HG03439 (cell line): ENCODE measurements around the gene KLHL5.

ENCODE experiments used
- ATAC-seq: cut with Tn5 transposase; IDR thresholded peaks from one replicate; pipeline ENCODE4 v1.9.1; 2021; ENCODE audit warnings: mild to moderate bottlenecking, moderate library complexity; ENCODE audit not compliant: unreplicated experiment

KLHL5 gene

DNA sequence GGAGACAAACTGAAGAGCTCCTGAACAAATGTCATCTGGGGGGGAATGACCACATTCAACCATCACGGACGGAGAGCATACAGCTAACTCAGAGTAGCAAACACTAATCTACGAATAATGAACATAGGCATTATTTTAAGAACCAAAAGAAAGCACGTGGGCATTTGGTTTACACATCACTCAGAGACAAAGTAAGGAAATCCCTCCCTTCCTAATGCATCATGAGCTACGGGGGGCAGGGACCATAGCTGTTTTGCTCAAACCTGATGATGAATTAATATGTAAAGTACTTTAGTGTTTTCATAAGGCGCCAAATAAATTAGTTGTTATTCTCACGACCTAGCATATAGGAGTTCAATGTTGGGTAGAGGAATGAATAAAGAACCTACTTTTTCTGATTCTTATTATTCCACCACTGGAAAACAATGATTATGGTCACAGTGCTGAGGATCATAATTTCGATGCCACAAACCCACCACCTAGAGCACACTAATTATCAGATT, 18.1 kb upstream of the KLHL5 start:
- no peak for ATAC-seq

DNA sequence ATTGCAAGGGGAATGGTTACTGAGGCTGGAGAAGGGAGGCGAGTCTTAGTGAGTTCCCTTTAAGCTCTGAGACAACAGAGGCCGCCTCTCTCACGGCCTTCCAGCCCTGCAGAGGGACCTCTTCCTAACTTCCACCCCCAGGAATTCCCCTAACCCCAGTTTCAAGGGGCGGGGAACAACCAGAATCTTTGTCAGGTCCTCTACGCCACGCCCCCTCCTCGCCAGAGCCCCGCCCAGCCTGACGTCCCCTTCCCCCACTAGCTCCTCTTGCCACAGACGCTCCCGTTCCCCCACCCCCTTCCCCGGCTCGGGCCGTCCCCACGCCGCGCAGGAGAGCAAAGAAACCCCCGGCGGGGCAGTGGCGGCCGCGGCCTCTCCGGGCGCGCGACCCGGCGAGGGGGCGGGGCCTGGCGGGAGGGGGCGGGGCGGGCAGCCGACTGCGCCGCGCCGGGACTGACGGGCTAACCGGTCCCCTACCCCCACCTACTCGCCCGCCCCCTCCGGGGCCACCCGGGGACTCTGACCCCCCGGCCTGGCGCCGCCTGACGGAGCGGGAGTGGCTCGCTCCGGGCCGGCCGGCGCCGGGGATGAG, 17.6 kb upstream of the KLHL5 start:
- ATAC-seq, result peak; percentile 67

DNA sequence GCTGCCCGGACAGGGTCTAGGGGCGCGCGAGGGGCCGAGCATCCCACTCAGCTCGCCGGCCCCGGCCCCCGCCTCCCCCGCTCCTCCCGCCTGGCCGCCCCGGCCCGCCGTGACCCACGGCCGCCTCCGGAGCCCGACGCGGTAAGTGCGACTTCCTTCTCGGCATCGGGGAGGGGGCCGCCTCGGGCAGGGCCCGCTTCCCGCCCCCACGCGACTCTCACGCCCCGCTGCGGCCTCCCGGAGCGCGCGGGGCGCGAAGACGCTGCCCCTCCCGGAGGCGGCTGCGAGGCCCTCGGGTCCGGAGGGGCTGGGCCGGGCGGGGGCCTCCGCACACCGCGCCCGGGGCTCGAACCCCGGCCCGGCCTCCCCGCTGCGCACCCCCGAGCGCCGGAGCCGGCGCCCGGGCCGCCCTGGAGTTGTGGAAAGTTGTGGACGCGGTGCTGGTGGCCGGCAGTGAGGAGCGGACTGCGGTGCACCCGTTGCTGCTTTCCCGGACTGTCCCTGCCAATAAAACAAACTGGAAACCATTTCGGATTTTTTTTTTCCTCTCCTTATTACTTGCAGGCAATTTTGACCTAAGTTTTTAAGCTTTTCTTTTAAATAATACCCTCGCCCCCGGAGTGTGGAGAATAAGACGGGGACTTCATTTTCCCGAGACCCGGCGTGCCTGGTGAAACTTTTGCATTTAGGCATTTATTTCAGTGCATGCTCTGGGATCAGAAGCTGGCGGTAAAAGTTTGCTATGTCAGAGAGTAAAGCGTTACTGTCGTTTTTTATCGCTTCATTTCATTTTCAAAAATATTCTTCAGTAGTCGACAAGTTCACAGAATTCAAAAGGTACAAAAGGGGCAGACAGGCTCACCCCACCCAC, 16.8 kb upstream of the KLHL5 start:
- peak; percentile 41 for ATAC-seq

DNA sequence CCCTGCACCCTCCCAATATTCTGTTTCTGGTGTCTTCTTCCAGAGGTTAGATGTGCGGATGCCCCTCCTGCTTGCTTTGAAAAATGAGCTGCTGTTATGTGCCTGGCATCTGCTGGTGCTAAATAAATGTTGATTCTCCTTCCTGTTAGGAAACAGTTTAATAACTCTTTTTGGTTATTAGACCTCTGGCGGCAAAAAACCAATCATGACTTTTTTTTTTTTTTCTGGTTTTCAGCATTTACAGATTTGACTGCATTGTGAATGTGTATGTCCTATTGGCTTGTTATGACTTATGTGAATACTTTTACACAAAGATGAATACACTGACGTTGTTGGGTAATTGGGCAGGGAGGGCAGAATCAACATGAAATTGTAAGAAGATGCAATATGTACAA, 16.2 kb upstream of the KLHL5 start:
- no peak for ATAC-seq

DNA sequence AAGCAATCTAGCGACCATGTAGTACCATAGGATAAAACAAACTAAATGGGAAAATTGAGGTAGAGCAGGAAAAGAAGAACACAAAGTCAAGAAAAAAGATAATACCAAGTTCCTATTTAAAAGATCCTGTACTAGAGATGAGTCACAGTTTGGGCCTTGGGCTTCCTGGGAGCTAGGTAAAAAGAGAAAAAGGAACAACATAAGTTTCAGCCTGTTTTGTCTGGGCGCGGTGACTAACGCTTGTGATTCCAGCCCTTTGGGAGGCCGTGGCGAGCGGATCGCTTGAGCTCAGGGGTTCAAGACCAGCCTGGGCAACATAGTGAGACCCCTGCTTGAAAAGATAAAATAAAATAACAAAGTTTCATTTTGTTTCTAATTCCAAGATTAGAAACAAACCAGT, 15.8 kb upstream of the KLHL5 start:
- ATAC-seq, result no peak

DNA sequence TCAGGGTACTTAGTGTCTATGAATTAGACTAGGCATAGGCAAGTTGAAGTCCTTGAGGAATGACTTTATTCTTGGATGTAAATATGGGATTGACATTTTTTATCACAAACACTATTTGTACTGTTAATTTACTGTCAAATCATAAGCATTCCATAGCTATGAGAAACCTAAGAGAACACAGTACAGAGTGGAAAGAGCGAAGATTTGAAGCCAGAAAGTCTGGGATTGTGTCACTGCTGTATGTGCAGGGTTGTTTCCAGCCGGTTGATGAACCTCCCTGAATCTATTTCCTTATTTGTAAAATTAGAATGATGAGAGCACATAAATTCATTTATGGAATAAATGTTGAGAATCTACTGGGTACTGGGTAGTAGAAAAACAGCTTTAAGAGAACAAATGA, 14.4 kb upstream of the KLHL5 start:
- no peak for ATAC-seq

DNA sequence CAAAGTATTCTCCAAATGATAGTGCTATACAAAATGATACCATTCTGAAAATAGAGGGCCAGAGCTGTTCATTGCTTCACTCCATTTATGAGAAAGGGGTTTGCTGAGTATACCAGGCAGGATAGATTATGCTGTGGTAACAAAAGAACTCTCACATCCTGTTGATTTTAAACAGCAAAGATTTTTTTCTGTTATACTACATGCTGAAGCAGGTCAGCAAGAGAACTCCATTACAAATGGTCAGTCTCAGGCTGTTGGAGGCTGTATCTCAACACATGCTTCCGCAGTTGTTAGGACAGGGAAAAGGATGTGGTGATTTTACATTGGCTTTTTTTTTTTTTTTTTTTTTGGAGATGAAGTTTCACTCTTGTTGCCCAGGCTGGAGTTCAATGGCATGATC, 13.7 kb upstream of the KLHL5 start:
- no peak for ATAC-seq

DNA sequence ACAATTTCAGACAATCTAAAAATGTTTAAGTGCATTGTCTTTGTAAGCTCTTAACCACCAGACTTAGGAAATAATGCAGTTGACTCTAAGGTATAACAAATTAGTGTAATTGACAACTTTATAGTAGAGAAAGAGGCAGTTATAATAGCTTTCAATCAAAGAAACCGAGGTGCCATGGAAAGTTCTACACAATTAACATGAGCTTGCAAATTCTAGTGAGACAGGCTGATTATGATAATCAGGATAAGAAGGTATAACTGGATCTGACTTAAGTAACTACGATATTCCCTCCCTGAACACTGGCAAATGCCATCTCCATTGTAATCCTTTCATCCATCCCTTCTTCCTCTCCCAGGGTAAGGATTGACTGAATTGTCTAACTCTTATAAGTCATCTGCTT, 11.4 kb upstream of the KLHL5 start:
- ATAC-seq, result no peak

DNA sequence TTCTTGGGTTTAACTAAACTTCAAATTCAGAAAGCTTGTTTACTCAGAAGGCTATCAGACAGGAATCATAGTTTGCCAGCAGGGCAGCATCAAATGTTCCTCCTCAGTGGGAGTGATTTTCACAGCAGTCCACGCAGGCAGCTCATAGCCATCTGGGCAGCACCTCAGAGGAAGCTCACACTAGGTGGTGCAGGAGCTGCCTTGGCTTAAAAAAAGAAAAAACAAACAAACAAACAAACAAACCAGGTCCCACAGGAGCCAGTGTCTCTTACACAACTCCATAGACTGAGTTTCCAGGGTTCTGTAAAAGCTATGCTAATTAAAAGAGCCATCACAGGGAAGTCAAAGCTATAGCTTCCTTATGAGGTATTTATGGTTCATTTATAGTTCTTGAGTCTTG, 10.5 kb upstream of the KLHL5 start:
- no peak for ATAC-seq

DNA sequence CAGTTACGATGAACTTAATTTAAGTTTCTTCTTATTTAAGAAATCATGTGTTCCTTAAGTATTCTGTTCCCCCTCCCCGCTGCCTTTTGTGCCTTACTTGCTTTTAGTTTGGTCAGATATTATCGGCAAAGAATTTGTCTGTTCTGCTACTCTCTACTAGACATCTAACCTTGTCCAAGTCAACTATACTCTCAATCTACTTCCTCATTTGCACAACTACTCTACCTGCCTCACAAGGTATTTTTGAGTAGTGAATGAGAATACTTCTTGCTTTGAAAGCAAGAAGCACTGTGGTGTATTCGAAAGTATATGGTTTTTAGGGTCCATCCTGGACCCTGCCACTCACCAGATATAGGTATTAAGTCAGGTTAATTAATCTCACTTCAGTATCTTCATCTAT, 8.0 kb upstream of the KLHL5 start:
- no peak for ATAC-seq

DNA sequence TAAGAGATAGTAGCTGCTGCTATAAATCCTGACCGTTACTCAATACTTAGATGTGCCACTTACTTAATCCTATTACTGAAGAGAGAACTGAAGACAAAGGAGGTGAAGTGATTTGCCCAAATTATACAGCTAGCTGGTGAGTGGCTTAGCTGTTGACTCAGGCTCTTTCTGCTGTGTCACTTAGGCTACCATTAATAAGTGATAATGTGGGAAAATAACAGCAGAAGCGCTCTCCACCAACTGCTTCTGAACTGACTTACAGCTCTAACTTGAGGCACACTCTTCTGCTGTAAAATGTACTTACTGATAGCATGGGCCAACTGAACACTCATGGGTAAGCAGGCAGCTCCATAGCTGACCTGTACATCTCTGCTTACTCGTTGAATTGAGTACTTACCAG, 7.5 kb upstream of the KLHL5 start:
- no peak for ATAC-seq

DNA sequence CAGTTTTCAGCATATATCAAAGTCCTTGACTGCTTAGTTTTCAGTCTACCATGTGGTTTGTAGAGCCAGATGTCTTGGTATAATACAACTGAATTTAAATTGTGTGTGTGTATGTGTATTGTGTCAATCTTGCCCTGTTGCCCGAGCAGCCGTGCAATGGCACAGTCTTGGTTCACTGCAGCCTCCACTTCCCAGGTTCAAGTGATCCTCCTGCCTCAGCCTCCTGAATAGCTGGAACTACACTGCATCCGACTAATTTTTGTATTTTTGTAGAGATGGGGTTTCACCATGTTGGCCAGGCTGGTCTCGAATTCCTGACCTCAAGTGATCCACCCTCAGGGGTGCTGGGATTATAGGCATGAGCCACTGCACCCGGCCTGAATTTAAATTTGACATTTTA, 6.0 kb upstream of the KLHL5 start:
- ATAC-seq, result no peak

DNA sequence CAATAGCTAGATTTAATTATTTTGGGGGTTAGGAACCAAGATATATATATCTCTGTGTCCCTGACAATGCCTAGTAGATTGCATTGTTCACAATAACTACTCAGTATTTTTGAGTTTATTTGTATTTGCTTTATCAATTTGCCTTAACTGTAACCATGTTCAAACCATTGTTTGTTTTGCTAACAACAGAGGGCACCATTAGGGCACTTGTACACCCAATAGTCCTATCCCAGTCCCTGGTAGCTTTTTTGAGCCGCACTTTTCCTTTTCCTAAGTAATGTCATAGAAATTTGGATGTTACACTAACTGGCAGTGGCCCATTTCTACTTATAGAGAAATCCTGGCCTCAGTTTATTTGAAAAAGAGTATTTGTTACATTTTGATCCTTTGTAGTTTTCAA, 575 bp upstream of the KLHL5 start:
- no peak for ATAC-seq

DNA sequence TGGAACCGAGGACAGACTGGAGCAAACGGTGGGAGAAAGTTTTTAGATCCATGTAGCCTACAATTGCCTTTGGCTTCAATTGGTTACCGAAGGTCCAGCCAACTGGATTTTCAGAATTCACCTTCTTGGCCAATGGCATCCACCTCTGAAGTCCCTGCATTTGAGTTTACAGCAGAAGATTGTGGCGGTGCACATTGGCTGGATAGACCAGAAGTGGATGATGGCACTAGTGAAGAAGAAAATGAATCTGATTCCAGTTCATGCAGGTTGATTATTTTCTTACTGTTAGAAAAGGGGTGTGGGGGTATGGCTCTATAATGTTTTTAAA, 702 bp downstream of the KLHL5 start:
- ATAC-seq, result no peak

DNA sequence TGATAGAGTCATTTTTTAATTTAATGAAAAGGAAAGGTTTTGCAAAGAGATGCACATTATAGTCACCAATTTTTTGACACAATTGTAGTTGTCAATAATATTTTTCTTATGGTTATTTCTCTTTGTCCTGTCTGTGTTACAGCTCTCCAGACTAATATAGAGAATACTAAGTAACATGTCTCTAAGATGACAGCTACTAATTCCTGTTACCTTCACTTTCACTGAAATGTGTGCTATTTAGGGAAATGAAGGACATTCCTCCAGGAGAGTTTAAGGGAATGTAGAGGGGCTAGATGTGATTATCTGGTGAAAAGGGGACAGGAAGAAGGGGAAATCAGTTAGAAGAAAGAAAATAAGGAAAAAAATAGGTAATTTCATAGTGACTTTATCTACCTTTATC, 1.4 kb downstream of the KLHL5 start:
- no peak for ATAC-seq

DNA sequence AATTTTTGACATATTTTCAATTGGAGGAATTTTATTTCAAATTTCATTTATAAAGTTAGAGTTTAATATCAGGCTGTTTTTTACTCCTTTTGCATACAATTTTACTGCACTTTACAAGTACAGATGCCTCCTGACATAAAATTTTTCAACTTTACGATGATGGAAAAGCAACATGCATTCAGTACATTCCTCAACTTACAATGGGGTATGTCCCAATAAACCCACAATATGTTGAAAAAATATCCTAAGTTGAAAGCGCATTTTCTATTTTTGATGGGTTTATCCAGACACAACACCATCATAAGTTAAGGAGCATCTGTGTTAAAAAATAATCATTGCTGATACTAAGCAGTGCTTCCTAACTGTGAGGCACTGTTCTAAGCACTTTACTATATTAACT, 4.3 kb downstream of the KLHL5 start:
- ATAC-seq, result no peak

DNA sequence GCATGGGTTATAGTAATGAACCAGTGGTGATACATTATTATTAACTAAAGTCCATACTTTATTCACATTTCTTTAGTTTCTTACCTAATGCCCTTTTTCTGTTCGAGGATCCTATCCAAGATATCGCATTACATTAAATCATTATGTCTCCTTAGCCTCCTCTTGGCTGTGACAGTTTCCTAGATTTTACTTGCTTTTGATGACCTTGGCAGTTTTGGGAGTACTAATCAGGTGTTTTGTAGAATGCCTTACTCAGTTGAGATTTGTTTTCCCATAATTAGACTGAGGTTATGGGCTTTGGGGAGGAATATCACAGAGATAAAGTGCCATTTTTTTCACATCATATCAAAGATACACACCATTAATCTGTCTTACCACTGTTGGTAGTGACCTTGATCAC, 5.0 kb downstream of the KLHL5 start:
- no peak for ATAC-seq

DNA sequence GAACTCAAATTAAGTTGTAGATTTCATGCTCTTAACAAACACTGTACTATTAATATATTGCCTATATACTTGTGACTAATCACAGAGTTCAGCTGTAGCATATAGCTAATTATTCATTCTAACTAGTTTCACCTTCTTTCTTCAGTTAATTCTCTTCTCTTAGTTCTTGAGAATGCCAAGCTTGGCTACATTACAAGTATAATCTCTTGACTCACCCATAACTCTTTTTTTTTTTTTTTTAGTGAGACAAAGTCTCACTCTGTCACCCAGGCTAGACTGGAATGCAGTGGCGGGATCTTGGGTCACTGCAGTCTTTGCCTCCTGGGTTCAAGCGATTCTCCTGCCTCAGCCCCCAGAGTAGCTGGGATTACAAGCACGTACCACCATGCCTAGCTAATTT, 5.4 kb downstream of the KLHL5 start:
- ATAC-seq, result no peak

DNA sequence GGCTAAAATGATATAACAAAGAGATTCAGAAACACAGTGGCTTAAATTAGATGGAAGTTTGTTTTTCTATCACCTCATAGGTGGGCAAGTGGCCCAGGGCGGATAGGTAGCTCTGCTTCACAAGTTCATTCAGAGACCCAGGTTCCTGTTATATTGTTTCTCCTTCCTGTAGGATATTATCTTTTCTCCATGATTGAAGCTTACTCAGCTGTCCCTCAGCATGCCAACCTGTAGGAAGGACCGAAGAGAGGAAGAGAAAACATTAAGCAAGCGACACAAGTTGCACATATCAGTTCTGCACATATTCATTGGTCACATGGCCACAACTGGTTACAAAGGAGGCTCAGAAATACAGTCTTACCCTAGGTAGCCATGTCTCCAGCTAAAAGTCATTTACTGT, 6.9 kb downstream of the KLHL5 start:
- ATAC-seq, result no peak

DNA sequence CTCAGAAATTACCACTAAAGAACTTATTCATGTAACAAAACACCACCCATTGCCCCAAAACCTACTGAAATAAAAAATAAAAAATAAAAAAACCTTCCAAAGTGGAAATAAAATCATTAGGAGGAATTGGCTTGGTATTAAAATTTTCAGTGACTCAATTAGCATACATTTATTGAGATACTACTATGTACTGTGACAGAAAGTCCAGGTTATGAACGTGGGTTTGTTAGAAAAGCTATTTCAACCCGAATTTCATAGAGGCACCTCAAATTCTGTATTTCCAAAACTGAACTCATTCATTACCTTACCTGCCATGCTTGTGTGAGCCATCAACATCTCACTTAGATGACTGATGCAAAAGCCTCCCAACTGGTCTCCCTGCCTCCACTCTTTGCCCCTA, 16.8 kb downstream of the KLHL5 start:
- no peak for ATAC-seq

DNA sequence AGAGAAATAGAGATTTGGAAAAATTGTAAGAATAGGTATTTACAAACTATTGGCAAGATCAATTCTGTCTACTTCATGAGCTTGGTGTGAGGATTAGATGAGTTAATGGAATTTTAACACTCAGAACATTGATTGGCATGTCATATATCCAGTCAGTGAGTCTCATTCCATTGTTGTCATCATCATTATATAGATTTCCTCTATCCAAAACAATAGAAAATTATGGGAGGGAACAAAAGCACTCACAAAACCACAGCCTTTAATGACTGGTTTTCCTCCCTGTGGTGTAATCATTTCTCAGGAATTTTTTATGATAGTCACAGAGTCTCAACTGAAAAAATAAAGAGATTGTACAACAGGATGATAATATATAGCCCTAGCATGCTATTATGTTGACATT, 21.1 kb downstream of the KLHL5 start:
- no peak for ATAC-seq

DNA sequence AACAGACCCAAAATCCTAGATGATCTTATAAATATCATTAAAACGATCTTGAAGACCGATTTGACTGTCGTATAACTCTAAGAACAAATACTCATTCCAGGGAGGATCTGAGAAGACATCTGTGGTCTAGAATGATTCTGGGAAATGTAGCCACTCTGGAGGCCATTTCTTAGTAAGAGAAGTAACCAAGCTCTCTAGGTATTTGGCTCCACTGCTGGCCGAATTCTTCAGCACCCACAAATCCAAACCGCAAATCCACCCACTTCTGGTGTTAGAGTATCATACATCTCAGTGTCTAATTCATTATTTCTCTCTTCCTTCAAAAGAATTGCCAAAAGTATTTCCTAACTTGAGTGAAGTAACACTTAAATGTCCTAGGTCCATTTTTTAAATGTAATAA, 23.9 kb downstream of the KLHL5 start:
- ATAC-seq, result no peak

DNA sequence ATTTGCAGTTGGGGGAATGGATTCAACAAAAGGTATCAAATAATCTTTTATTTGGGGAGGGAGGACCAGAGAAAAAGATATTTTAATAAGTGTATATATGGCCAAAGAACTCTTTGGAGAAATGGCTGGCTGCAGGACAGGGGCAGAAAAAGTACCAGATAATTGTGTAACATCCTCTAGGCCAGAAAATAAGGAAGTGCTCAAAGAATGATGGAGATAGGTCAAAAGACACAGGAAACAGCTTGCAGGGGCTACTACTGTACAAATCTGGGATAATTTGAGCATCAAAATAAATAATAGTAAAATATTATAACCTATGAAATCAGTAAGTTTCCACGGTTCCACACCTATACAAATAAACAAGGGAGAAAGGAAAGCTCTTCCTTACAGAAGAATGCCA, 34.8 kb downstream of the KLHL5 start:
- no peak for ATAC-seq
